GM18526 (cell line): ENCODE results near the gene SOD2.

Experiments used
- POLR2A ChIP-seq: IDR thresholded peaks from 3 replicates; pipeline ENCODE4 v1.6.1; 2011; ENCODE audit not compliant: insufficient read length; ENCODE audit errors: extremely low read depth

Gene SOD2

GRCh38 chr6:159719287-159719686 lies 26.2 kb upstream of the SOD2 start:
- TF ChIP-seq POLR2A = no peak

GRCh38 chr6:159718634-159719033 lies 25.6 kb upstream of the SOD2 start:
- TF ChIP-seq POLR2A = no peak

- TF ChIP-seq POLR2A = no peak
These were observed 23.4 kb upstream of the SOD2 start for GRCh38 chr6:159716247-159717096.

GRCh38 chr6:159715605-159716004 lies 22.6 kb upstream of the SOD2 start:
- TF ChIP-seq POLR2A = no peak

- no peak for TF ChIP-seq POLR2A
These were observed 22.1 kb upstream of the SOD2 start for GRCh38 chr6:159715166-159715565.

- TF ChIP-seq POLR2A = no peak
These were observed 21.4 kb upstream of the SOD2 start for GRCh38 chr6:159714404-159714803.

- TF ChIP-seq POLR2A = no peak
These were observed 20.9 kb upstream of the SOD2 start for GRCh38 chr6:159713984-159714383.

GRCh38 chr6:159701413-159701999 lies 8.5 kb upstream of the SOD2 start:
- TF ChIP-seq POLR2A = no peak

- TF ChIP-seq POLR2A = no peak
These were observed 7.9 kb upstream of the SOD2 start for GRCh38 chr6:159700970-159701369.

- TF ChIP-seq POLR2A = no peak
These were observed 2.9 kb upstream of the SOD2 start for GRCh38 chr6:159695984-159696383.

GRCh38 chr6:159693894-159694545 lies 979 bp upstream of the SOD2 start:
- TF ChIP-seq POLR2A = no peak

GRCh38 chr6:159692303-159693127 lies 526 bp downstream of the SOD2 start:
- TF ChIP-seq POLR2A = no peak

GRCh38 chr6:159691963-159692287 lies 1.1 kb downstream of the SOD2 start:
- no peak for TF ChIP-seq POLR2A

- TF ChIP-seq POLR2A = no peak
These were observed 1.7 kb downstream of the SOD2 start for GRCh38 chr6:159691133-159691962.

- no peak for TF ChIP-seq POLR2A
These were observed 4.0 kb downstream of the SOD2 start for GRCh38 chr6:159689001-159689400.
